GM19397 (cell line): ENCODE data around the gene SSR3.

Source experiments
- ATAC-seq: cut with Tn5 transposase; IDR thresholded peaks from one replicate; pipeline ENCODE4 v1.9.1; 2021; ENCODE audit warnings: mild to moderate bottlenecking, moderate library complexity; ENCODE audit not compliant: unreplicated experiment

SSR3 gene

GRCh38 chr3:156493887-156494286, 61.0 kb downstream of the SSR3 start:
- ATAC-seq = no peak

GRCh38 chr3:156492801-156493261, 62.1 kb downstream of the SSR3 start:
- ATAC-seq = no peak

DNA sequence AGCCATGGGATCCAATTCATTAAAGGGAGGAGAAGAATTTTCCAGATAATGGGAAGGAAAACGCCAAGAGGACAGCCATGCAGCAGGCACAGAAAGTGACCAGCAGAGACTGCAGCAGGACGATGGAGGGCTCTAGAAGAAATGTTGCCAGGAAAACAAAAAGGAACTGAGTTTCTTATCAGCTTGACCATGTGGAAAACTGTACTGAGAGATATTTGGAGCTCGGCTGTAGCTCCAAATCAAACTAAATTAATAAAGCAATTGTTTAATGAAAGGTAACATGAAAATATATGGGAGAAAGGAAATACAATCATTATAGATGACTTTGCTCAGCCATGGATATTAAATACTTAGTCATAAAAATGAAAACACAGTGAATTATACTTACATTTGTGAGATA, 63.7 kb downstream of the SSR3 start:
- ATAC-seq = no peak
